Left ventricle myocardium superior (tissue), 1 donor: ENCODE results near the gene TUBA3D. TPM values are rescaled to one million over a fixed set of nuclear protein-coding genes. Genes with fewer than 3 reads are reported as not detected.
"Not testable (repeated sequence)": the region's sequence is repeated elsewhere in the genome, so short reads cannot be mapped to it uniquely, and the experiment has no call there.

Experiments used
- ATAC-seq: fragments of 200-7000 bp; cut with Tn5 transposase; one replicate; pipeline ENCODE4 v1.9.1; 2020; ENCODE audit warnings: mild to moderate bottlenecking, moderate library complexity
- DNase-seq: peaks from one replicate; pipeline ENCODE4 v3.0.0-alpha.2; 2020
- intact Hi-C: fragments of 100-400 bp; cut with micrococcal nuclease; formaldehyde crosslinking; loops from one replicate; pipeline ENCODE4 v1.11.0; 2022
- total RNA-seq: library from RNA; stranded (reverse); fragmentation: NEBNext Ultra II Directional; extraction: Animal tissue kit (Norgen Biotek cat#: 25700); gene quantifications from one replicate; pipeline ENCODE4 v1.2.1, GENCODE V29; 2021
- donor health status: DM: no; HTN: yes; CAD: no; lungs with severe emphysema.

The TUBA3D gene
- total RNA-seq, 1 donor from 2014 or later: 100 TPM

GRCh38 chr2:131511291-131511968 lies 35.5 kb downstream of the TUBA3D start:
- peak; percentile 44 for ATAC-seq
- intact Hi-C loops, DNase-seq: not testable (repeated sequence)

- DNase-seq, intact Hi-C loops: not testable (repeated sequence)
- peak; percentile 51 for ATAC-seq
Observed at GRCh38 chr2:131511969-131512870, 36.3 kb downstream of the TUBA3D start.

GRCh38 chr2:131514408-131515166 lies 38.7 kb downstream of the TUBA3D start:
- ATAC-seq, DNase-seq, intact Hi-C loops: not testable (repeated sequence)

GRCh38 chr2:131515235-131515634 lies 39.3 kb downstream of the TUBA3D start:
- DNase-seq, ATAC-seq, intact Hi-C loops: not testable (repeated sequence)

GRCh38 chr2:131516011-131516410 lies 40.1 kb downstream of the TUBA3D start:
- no peak for DNase-seq
- no peak for ATAC-seq
- intact Hi-C loops: no loop called here

GRCh38 chr2:131516621-131517020 lies 40.7 kb downstream of the TUBA3D start:
- intact Hi-C loops: not testable (repeated sequence)
- peak; percentile 84 for ATAC-seq

GRCh38 chr2:131517106-131517831 lies 41.4 kb downstream of the TUBA3D start:
- DNase-seq: no peak
- no peak for ATAC-seq
- intact Hi-C loops: no loop called here

More at GRCh38 chr2:131516621-131517020, 40.7 kb downstream of the TUBA3D start:
- peak; percentile 82 for DNase-seq

- intact Hi-C loops, DNase-seq, ATAC-seq: not testable (repeated sequence)
Observed at GRCh38 chr2:131517856-131518255, 41.9 kb downstream of the TUBA3D start.

GRCh38 chr2:131518531-131518930 lies 42.6 kb downstream of the TUBA3D start:
- DNase-seq, intact Hi-C loops, ATAC-seq: not testable (repeated sequence)

GRCh38 chr2:131519466-131519865 lies 43.5 kb downstream of the TUBA3D start:
- intact Hi-C loops: no loop called here
- no peak for DNase-seq
- no peak for ATAC-seq

GRCh38 chr2:131519871-131520470 lies 44.1 kb downstream of the TUBA3D start:
- intact Hi-C loops, DNase-seq, ATAC-seq: not testable (repeated sequence)

- ATAC-seq: no peak
- DNase-seq: no peak
- intact Hi-C loops: no loop called here
Observed at GRCh38 chr2:131520526-131520925, 44.6 kb downstream of the TUBA3D start.

- DNase-seq, intact Hi-C loops, ATAC-seq: not testable (repeated sequence)
Observed at GRCh38 chr2:131521524-131521923, 45.6 kb downstream of the TUBA3D start.

GRCh38 chr2:131521961-131522781 lies 46.3 kb downstream of the TUBA3D start:
- ATAC-seq: peak; percentile 93
- DNase-seq: peak; percentile 78
- intact Hi-C loops: no loop called here

- DNase-seq, intact Hi-C loops, ATAC-seq: not testable (repeated sequence)
Observed at GRCh38 chr2:131525256-131525655, 49.3 kb downstream of the TUBA3D start.

- DNase-seq (peak; percentile 87), ATAC-seq (peak; percentile 90)
- intact Hi-C loops: not testable (repeated sequence)
Observed at GRCh38 chr2:131527131-131528001, 51.4 kb downstream of the TUBA3D start, which contains the start of gene CCDC74A. CCDC74A (plus strand) TSS chr2:131527888; CDS start chr2:131527971, 83 bp downstream.
